Ovary (tissue), 9 donors: ENCODE data around the gene DIPK2A. TPM values are rescaled to one million over a fixed set of nuclear protein-coding genes. Genes with fewer than 3 reads are reported as not detected.

Experiments used
- DNase-seq, 5 donors: peaks; one replicate each; pipeline ENCODE4 v3.0.0-alpha.2; 2019 to 2020
- H3K27ac ChIP-seq, 2 donors: fragments of 200-600 bp; one replicate each; pipeline versions ENCODE4 v1.5.1 to v1.8.0; 2019 to 2022
- H3K27me3 ChIP-seq: fragments of 200-600 bp; one replicate; pipeline ENCODE4 v1.8.0; 2022
- H3K36me3 ChIP-seq: fragments of 200-600 bp; sonication (generic); one replicate; pipeline ENCODE4 v1.5.1; 2019
- H3K4me1 ChIP-seq: one replicate; pipeline ENCODE4 v1.8.1; 2013; ENCODE audit warnings: mild to moderate bottlenecking, moderate library complexity; ENCODE audit not compliant: insufficient read depth
- H3K4me3 ChIP-seq: fragments of 200-600 bp; sonication (generic); one replicate; pipeline ENCODE4 v1.5.1; 2017
- H3K9me3 ChIP-seq, 2 donors: fragments of 200-600 bp in 1 of 2; sonication (generic) in 1 of 2; one replicate each; pipeline versions ENCODE4 v1.5.1 to v1.8.1; 2013 to 2019; ENCODE audit warnings: mild to moderate bottlenecking in 1 of 2, moderate library complexity in 1 of 2
- EP300 ChIP-seq: sonication (generic); formaldehyde crosslinking; IDR thresholded peaks from one replicate; pipeline ENCODE4 v1.6.1; 2017; ENCODE audit warnings: antibody characterized with exemption
- POLR2A ChIP-seq: fragments of 450-650 bp; IDR thresholded peaks from one replicate; pipeline ENCODE4 v1.6.1; 2017; ENCODE audit warnings: antibody characterized with exemption, mild to moderate bottlenecking, moderate library complexity
- WGBS, 3 donors: extraction: QIAGEN DNeasy Blood & Tissue Kit in 1 of 3; methylation state at CpG; one replicate each; pipeline versions ENCODE4 v1.1.5 to v1.1.7; 2013 to 2017; 5-methylcytosine and 5-hydroxymethylcytosine counted together
- intact Hi-C, 4 donors: fragments of 100-400 bp; cut with DNase I; formaldehyde crosslinking; loops; one replicate each; pipeline versions ENCODE4 v1.11.0 to v1.15.1; 2022 to 2023
- polyA plus RNA-seq, 2 donors: library from polyadenylated mRNA; stranded (reverse); fragments of 200-250 nt in 1 of 2; fragments of 350-450 nt in 1 of 2; fragmentation: Illumina TruSeq in 1 of 2; extraction: RNeasy Lipid Tissue Mini Kit (QIAGEN cat#74804) in 1 of 2; gene quantifications; one replicate each; pipeline ENCODE4 v1.2.3, GENCODE V29; 2013 to 2014
- total RNA-seq, 7 donors: library from RNA; depleted of rRNA in 2 of 7; stranded (reverse); fragments of >200 nt in 2 of 7; fragmentation: NEBNext Ultra II Directional in 3 of 7; extraction: Animal tissue kit (Norgen Biotek cat#: 25700) in 3 of 7; gene quantifications; one replicate each; pipeline versions ENCODE4 v1.1.0 to v1.2.4, GENCODE V29; 2016 to 2023
- TF ChIP-seq, protein P1 (sequence below), 3 donors: fragments of 450-650 bp in 2 of 3; fragments of 200-600 bp in 1 of 3; IDR thresholded peaks; one replicate each; pipeline versions ENCODE4 v1.5.1 to v1.8.0; 2016 to 2022; ENCODE audit warnings: antibody characterized with exemption in 3 of 3, mild to moderate bottlenecking in 1 of 3
- donor health status: DM: no; HTN: no; CAD: no; lungs with moderate emphysema.
- donor health status: DM: no; HTN: no; CAD: no.
- donor health status: Bipolar disorder and iron deficiency.
- donor health status: DM: yes; HTN: yes; CAD: no.
- donor health status: DM: no; HTN: no; CAD: no.
- donor health status: DM: yes; HTN: yes; CAD: no.

The DIPK2A gene
- total and polyA plus RNA-seq, 9 donors, result 17.6 to 50.2 (median 30.7) TPM

DNA sequence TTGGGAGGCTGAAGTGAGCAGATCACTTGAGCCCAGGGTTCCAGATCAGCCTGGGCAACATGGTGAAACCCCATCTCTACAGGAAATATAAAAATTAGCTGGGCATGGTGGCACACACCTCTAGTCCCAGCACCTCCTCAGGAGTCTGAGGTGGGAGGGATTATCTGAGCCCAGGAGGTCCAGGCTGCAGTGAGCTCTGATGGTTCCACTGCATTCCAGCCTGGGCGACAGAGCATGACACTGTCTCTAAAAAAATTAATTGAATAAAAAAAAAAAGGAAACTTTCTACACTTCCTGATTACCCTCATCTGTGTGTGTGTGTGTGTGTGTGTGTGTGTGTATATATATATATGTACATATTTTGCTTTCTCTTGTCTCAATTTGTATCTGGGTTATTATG, 31.4 kb downstream of the DIPK2A start:
- H3K27ac ChIP-seq, result no peak overlapping the region
- H3K27me3 ChIP-seq, result no peaks in the 10 kb centered on the region
- intact Hi-C loops, result no loop called here
- WGBS, 3 donors, result 96 to 100% (median 100%) methylated on average over 1 of the region's 1 CpG
- no peaks in the 10 kb centered on the region for H3K9me3 ChIP-seq
- H3K4me1 ChIP-seq, result no peaks in the 10 kb centered on the region
- TF ChIP-seq POLR2A (no peak), EP300 (no peak)
- TF ChIP-seq, protein P1, sequence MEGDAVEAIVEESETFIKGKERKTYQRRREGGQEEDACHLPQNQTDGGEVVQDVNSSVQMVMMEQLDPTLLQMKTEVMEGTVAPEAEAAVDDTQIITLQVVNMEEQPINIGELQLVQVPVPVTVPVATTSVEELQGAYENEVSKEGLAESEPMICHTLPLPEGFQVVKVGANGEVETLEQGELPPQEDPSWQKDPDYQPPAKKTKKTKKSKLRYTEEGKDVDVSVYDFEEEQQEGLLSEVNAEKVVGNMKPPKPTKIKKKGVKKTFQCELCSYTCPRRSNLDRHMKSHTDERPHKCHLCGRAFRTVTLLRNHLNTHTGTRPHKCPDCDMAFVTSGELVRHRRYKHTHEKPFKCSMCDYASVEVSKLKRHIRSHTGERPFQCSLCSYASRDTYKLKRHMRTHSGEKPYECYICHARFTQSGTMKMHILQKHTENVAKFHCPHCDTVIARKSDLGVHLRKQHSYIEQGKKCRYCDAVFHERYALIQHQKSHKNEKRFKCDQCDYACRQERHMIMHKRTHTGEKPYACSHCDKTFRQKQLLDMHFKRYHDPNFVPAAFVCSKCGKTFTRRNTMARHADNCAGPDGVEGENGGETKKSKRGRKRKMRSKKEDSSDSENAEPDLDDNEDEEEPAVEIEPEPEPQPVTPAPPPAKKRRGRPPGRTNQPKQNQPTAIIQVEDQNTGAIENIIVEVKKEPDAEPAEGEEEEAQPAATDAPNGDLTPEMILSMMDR (IDR thresholded peaks at IDR 0.05), result no peak
- no peak for DNase-seq
- no peak overlapping the region for H3K4me3 ChIP-seq
- H3K36me3 ChIP-seq, result no peaks in the 10 kb centered on the region

GRCh38 chr3:144010371-144010770, 38.7 kb downstream of the DIPK2A start:
- no peaks in the 10 kb centered on the region for H3K9me3 ChIP-seq
- WGBS, 3 donors, result 88 to 90% (median 88%) methylated on average over 4 of the region's 4 CpGs
- H3K4me1 ChIP-seq, result no peaks in the 10 kb centered on the region
- intact Hi-C loops, result no loop called here
- no peaks in the 10 kb centered on the region for H3K36me3 ChIP-seq
- DNase-seq, result no peak
- no peak overlapping the region for H3K27ac ChIP-seq
- no peaks in the 10 kb centered on the region for H3K27me3 ChIP-seq
- TF ChIP-seq POLR2A (no peak), EP300 (no peak)
- TF ChIP-seq, protein P1 (IDR thresholded peaks at IDR 0.05), result no peak
- no peak overlapping the region for H3K4me3 ChIP-seq

DNA sequence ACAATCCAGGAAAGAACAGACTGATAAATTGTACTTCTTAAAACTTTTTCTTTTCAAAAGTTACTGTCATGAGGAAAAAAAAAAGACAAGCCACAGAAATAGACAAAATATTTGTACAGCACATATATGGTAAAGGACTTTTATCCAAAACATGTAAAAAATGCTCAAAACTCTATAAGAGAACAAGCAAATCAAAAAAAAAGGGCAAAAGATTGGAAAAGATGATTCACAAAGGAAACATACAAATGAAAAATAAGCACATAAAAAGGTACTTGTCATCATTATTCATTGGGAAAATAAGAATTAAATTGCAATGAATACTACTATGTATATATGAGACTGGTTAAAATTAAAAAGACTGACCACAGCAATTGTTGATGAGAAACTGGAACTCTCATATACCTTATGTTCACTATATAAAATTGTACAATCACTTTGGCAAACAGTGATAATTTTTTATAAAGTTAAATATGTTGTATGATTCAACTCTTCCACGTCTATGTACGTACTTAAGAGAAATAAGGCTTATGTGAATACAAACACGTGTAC, 39.7 kb downstream of the DIPK2A start:
- Histone ChIP-seq H3K27ac (no peak overlapping the region), H3K9me3 (no peaks in the 10 kb centered on the region), H3K4me3 (no peak overlapping the region), H3K36me3 (no peaks in the 10 kb centered on the region), H3K4me1 (no peaks in the 10 kb centered on the region), H3K27me3 (no peaks in the 10 kb centered on the region)
- TF ChIP-seq EP300 (no peak), POLR2A (no peak)
- TF ChIP-seq, protein P1 (IDR thresholded peaks at IDR 0.05), result no peak
- intact Hi-C loops, result no loop called here
- DNase-seq, result no peak
- WGBS, 3 donors, result 91% methylated on average over 3 of the region's 3 CpGs

GRCh38 chr3:144015133-144015532, 43.5 kb downstream of the DIPK2A start:
- TF ChIP-seq EP300, result no peak
- TF ChIP-seq, protein P1 (IDR thresholded peaks at IDR 0.05), result no peak
- TF ChIP-seq POLR2A, result no peak
- Histone ChIP-seq H3K4me3 (no peak overlapping the region), H3K27me3 (no peaks in the 10 kb centered on the region), H3K4me1 (no peaks in the 10 kb centered on the region), H3K9me3 (no peaks in the 10 kb centered on the region), H3K27ac (no peak overlapping the region), H3K36me3 (no peaks in the 10 kb centered on the region)
- no peak for DNase-seq
- 91 to 95% (median 92%) methylated on average over 3 of the region's 3 CpGs for WGBS, 3 donors
- intact Hi-C loops, result no loop called here
